Stimulated activated memory B cell treated with anti-CD40 and anti-IgM and Interleukin-4, amounts not matched to agents 10 μg/mL and 1 μg/mL and 100 μg/mL, for 72 hours (primary cell): Measurements from ENCODE around the gene TFEB.

Experiments used
- ATAC-seq: fragments of 150-1000 bp; cut with Tn5 transposase; 2 replicates; pipeline ENCODE4 v1.10.0; 2021
- H3K27ac Mint-ChIP-seq: one replicate; pipeline ENCODE4 v1.8.0; 2022; ENCODE audit warnings: mild to moderate bottlenecking, mixed read lengths
- H3K27me3 Mint-ChIP-seq: one replicate; pipeline ENCODE4 v1.8.0; 2022; ENCODE audit warnings: mixed read lengths
- H3K36me3 Mint-ChIP-seq: one replicate; pipeline ENCODE4 v1.8.0; 2022; ENCODE audit warnings: mixed read lengths
- H3K4me1 Mint-ChIP-seq: one replicate; pipeline ENCODE4 v1.8.0; 2022; ENCODE audit warnings: mixed read lengths
- H3K4me3 Mint-ChIP-seq: one replicate; pipeline ENCODE4 v1.8.0; 2022; ENCODE audit warnings: mild to moderate bottlenecking, moderate library complexity, mixed read lengths
- H3K9me3 Mint-ChIP-seq: one replicate; pipeline ENCODE4 v1.8.0; 2022; ENCODE audit warnings: mixed read lengths

TFEB gene

DNA sequence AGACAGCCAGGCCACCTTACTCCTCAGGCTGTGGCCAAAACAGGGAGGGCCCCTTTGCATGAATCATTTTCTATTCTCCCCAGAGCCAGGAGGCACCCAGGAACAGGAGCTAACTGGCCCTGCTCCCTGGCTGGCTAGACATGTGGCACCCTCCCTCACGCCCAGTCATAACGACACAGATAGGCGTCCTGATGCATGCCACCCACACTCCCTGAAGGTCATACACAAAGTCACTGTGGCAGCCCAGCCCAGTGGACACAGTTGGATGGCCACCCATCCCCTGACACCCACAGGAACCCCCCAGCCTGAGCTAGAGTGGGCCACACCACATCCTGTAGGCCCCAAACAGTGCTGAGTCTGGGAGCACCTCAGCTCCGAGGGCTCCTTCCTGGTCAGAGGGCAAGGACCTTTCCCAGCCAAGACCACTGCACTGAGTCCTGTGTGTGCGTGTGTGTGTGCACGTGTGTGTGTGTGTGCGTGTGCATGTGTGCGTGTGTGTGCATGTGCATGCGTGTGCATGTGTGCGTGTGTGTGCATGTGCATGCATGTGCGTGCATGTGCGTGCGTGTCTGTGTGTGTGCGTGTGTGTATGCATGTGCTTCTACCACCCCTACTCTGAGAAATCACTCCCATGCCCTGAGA lies 21.6 kb downstream of the TFEB start:
- H3K36me3 Mint-ChIP-seq = peaks cover 29% of the 10 kb centered on the region
- H3K27ac Mint-ChIP-seq = peak overlapping the region; percentile 95
- peak; percentile 93 for ATAC-seq

DNA sequence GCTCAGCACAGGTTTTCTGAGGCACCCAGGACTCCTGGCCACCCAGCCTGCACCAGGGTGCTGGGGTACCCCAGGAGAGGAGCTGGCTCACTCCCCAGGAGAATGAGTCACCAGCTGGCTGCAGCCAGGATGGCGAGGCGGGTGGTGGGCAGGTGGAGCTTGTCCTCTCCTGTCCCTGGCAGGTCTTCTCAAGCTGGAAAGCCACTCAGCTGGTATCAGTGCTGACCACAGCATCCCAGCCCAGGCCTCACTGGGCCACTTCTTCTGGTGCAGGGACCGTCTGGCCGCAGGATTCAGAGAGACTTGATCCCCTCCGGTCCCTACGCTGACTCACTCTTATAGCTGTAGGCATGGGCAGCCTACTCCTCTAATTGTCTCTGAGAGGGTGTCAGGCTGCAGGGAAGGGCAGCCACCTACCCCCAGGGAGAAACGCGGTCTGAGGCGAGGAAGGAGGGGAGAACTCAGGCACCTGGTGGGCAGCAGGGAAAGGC lies 22.2 kb downstream of the TFEB start:
- Mint-ChIP-seq H3K27me3 (no peaks in the 10 kb centered on the region), H3K27ac (peak overlapping the region; percentile 95), H3K4me1 (peaks cover 97% of the 10 kb centered on the region), H3K36me3 (peaks cover 29% of the 10 kb centered on the region), H3K4me3 (peak overlapping the region; percentile 72), H3K9me3 (peaks cover 3% of the 10 kb centered on the region)
- ATAC-seq = peak; percentile 54

More for the DNA sequence above, 21.6 kb downstream of the TFEB start:
- no peaks in the 10 kb centered on the region for H3K27me3 Mint-ChIP-seq
- H3K4me3 Mint-ChIP-seq = peak overlapping the region; percentile 72
- peaks cover 97% of the 10 kb centered on the region for H3K4me1 Mint-ChIP-seq
- H3K9me3 Mint-ChIP-seq = peaks cover 3% of the 10 kb centered on the region

DNA sequence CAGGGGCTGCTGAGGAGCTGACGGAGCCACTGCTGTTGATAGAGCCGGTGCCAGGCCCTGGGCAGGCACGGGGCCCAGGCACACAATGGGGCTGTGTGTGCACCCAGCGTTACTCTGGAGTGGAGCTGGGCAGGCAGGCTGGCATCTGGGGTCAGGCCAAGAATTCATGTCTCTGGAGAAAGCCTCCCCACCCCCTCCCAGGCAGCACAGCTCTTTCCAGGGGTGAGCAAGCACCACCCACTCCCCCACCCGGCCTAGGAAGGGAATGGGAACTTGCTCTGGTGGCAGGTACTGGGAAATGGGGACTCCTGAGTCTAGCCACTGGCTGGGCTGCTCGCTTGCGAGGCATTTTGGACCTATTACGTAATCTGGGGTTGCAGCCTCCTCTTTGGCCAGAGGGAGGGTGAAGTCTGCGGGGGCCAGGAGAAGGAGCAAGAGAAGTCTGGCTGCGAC lies 22.7 kb downstream of the TFEB start:
- Mint-ChIP-seq H3K36me3 (peaks cover 29% of the 10 kb centered on the region), H3K4me1 (peaks cover 97% of the 10 kb centered on the region), H3K27ac (peak overlapping the region; percentile 95), H3K27me3 (no peaks in the 10 kb centered on the region), H3K4me3 (peak overlapping the region; percentile 72), H3K9me3 (peaks cover 3% of the 10 kb centered on the region)
- ATAC-seq = no peak

DNA sequence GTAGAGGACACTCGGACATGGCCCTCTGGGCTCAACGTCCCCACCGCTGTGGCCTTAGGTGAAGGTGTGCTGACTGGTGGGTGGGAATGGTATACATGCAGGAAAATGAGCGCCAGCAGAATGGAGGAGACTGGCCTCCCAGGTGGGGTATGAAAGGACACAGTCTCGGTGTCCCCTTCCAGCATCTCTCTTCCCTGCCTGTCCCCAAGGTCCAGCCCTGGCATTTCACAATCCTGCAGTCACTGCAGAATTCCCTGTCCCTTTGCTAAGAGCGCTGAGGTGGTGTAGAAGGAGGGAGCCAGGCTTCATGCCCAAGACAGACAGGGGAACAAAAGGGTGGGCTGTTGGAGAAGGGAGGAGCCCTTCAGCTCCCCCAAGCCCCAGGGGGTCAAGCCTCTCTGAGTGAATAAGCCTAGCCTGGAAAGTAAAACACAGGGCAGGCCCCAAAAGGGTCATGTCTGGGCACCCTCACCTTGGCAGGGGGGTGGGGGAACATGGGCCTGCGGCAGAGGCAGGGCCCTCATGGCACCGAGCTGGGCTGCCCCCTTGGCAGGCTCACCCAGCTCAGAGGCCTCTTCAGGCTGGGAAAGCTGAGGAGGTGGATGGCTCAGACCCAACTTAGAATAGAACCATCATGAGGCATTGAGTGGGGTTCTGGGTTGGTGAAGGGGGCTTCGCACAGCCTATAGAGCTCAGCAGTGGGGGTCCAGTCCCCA lies 23.9 kb downstream of the TFEB start:
- no peak for ATAC-seq
- Mint-ChIP-seq H3K4me3 (no peak overlapping the region), H3K27me3 (no peaks in the 10 kb centered on the region), H3K27ac (peak overlapping the region; percentile 95), H3K9me3 (peaks cover 3% of the 10 kb centered on the region), H3K36me3 (peaks cover 29% of the 10 kb centered on the region), H3K4me1 (peaks cover 97% of the 10 kb centered on the region)

DNA sequence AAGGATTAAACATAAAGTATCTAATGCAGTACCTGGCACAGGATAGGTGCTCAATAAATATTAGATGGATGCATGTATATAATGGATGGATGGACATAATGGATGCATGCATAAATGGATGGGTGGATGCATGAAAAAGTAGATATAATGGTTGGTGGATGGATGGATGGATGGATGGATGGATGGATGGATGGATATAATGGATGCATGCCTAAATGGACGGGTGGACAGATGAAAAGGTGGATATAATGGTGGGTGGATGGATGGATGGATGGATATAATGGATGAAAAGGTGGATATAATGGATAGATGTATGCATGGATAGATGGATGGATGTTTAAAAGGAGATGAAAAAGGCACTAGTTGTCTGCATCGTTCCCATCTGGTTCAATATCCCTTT lies 26.0 kb downstream of the TFEB start:
- Mint-ChIP-seq H3K4me1 (peaks cover 97% of the 10 kb centered on the region), H3K4me3 (no peak overlapping the region), H3K36me3 (peaks cover 32% of the 10 kb centered on the region), H3K27me3 (no peaks in the 10 kb centered on the region), H3K9me3 (peaks cover 3% of the 10 kb centered on the region), H3K27ac (peak overlapping the region; percentile 95)
- no peak for ATAC-seq

DNA sequence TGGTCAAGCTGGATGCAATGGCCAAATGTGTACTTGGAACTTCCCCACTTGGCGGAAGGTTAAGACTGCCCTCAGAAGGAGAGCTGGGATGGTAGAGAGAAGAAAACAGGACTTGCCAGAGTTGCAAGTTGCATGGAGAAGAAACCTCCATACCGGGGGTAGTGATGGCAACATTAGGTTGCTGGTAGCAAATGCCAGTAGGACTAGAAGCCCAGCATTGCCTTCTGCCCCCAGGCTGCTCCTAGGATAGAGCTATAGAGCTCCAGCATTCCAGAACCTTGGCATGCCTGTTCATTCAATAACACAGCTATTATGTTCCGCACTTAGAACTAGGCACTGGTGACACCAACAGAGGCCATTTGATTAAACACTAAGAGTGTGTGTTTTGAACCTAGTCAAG lies 26.6 kb downstream of the TFEB start:
- no peak overlapping the region for H3K4me3 Mint-ChIP-seq
- no peak for ATAC-seq
- peak overlapping the region; percentile 98 for H3K27ac Mint-ChIP-seq
- peaks cover 3% of the 10 kb centered on the region for H3K9me3 Mint-ChIP-seq
- H3K36me3 Mint-ChIP-seq = peaks cover 32% of the 10 kb centered on the region
- no peaks in the 10 kb centered on the region for H3K27me3 Mint-ChIP-seq
- H3K4me1 Mint-ChIP-seq = peaks cover 97% of the 10 kb centered on the region

DNA sequence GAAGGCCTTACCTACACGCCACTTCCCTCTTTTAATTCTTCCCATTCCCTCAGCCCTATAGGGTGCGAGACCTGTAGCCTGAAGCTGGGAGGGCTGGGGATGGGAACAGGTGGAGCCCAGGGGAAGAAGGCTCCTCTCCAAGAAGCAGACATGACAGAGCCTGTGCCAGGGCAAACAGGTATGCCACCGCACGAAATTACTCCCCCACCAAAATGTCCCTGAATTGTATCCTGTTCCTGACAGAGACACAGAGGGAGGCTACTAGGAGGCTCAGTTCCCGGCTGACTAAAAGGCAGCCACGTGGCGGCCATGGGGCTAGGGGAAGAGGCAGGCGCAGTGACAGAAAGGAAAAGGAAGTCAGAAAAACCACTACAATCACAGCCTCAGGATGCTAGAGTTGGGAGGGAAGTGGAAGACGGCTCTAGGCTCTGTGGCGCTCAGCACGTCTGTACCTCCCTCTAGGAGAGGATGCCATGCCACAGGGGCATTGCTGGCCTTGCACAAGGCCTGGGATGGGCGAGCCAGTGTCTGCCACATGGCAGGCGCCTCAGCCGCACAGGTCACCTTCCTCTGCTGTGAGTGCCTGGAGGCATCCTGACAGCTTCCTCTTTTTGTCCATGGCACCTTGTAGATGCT lies 27.7 kb downstream of the TFEB start:
- H3K4me3 Mint-ChIP-seq = peak overlapping the region; percentile 87
- peaks cover 97% of the 10 kb centered on the region for H3K4me1 Mint-ChIP-seq
- ATAC-seq = peak; percentile 2
- H3K36me3 Mint-ChIP-seq = peaks cover 32% of the 10 kb centered on the region
- peaks cover 3% of the 10 kb centered on the region for H3K9me3 Mint-ChIP-seq
- no peaks in the 10 kb centered on the region for H3K27me3 Mint-ChIP-seq
- peak overlapping the region; percentile 98 for H3K27ac Mint-ChIP-seq

DNA sequence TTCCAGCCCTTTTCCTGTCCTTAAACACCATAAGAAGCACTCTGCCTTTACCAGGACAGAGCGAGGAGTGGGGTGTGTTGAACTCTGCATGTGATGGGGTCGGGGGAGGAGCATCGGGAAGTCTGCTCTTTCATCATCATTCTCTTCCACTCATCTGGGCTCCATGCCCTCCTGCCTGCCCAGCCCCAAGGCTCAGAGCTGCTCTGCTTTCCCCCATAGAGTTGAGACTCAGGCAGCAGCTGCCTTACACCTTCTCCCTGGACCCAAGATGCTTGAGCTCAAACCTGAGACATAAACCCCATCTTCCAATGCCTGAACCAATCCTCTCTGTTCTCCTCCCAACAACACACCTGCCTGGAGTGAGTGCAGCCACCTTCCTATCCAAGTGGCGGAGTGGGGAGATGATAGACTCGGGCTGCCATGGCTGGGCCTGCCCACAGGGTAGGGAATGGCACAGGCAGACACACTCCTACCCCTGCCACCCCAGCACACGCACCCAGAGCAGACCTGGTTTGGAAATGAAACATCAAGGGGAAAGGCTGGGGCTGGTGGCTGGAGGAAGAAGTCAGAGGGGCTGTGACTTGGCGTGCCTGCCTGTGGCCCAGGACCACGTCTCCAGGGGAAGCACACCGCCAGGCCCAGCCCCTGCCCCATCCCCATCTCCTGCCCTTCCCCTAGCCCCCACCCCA lies 28.4 kb downstream of the TFEB start:
- Mint-ChIP-seq H3K9me3 (peaks cover 3% of the 10 kb centered on the region), H3K36me3 (peaks cover 32% of the 10 kb centered on the region), H3K27me3 (no peaks in the 10 kb centered on the region), H3K27ac (peak overlapping the region; percentile 98), H3K4me3 (peak overlapping the region; percentile 87), H3K4me1 (peaks cover 97% of the 10 kb centered on the region)
- peak; percentile 37 for ATAC-seq

DNA sequence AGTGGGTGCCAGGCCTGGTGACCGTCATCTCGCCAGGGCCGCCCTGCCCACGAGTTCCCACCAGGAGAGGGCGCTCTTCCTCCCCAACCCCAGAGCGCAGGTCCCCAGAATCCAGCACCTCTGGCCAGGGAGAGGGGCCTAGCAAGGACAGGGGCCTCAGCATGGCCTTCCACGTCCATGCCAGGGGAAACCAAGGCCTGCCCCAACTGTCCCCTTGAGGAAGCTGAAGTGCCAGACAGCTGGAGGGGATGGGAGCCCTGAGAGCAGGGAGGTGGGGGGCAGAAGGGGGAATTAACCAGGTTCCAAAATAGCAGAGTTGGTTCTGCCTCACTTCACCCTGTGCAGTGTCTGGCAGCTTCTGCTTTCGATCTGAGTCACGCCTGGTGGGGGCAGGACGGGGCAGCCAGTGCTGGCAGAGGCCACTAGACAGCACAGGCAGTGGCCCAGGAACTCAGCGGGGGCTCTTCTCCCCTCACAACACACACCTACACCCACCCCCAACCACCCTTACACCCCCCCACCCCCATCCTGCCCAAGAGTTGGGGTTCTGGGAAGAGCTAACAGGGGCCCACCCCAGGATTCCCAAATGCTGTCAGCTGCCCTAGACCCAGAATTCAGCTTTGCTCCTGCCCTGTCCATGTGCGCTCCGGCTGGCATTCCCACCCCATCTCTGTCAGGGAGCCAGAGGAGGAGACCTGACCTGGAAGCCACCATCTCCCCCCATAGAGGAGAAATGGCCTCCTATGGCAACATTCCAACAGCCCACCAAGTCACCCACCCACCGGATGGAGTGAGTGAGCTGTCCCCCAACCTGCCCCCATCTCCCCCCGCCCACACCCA lies 29.2 kb downstream of the TFEB start:
- Mint-ChIP-seq H3K27ac (peak overlapping the region; percentile 98), H3K9me3 (peaks cover 3% of the 10 kb centered on the region), H3K36me3 (peaks cover 34% of the 10 kb centered on the region), H3K4me3 (peak overlapping the region; percentile 87), H3K27me3 (no peaks in the 10 kb centered on the region), H3K4me1 (peaks cover 99% of the 10 kb centered on the region)
- ATAC-seq = peak; percentile 94

DNA sequence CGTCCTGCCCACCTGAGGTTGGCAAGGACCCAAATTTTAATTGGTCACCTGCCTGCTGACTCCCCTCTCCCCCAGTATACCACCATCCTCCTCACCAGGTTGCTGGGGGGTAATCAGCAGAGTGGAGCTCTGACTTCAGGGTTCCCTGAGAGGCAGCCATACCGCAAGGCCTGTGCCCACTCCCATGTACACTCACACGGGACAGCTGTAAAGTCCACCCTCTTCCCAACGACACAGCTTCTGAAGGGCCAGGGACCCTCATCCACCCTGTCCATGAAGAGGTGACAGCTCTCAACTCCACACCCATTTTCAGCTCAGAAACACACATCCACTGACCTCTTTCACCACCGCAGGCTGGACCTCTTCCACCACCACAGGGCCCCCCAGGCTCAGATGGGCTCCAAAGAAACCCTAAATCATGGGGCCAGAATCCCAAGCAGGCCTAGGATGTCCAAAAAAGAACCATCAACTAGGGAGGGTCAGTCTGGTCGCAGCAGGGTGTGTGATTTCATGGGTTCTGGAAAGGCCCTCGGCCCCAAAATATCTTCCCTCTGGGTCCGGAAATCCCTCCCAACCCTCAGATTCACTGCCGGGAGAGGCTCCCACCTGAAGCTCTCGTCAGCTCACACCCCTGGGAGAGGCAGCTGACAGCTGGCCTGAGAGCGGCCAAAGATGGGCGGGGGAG lies 30.0 kb downstream of the TFEB start:
- peaks cover 30% of the 10 kb centered on the region for H3K36me3 Mint-ChIP-seq
- peak overlapping the region; percentile 87 for H3K4me3 Mint-ChIP-seq
- H3K27ac Mint-ChIP-seq = peak overlapping the region; percentile 98
- peaks cover 99% of the 10 kb centered on the region for H3K4me1 Mint-ChIP-seq
- no peaks in the 10 kb centered on the region for H3K27me3 Mint-ChIP-seq
- no peak for ATAC-seq
- peaks cover 3% of the 10 kb centered on the region for H3K9me3 Mint-ChIP-seq

DNA sequence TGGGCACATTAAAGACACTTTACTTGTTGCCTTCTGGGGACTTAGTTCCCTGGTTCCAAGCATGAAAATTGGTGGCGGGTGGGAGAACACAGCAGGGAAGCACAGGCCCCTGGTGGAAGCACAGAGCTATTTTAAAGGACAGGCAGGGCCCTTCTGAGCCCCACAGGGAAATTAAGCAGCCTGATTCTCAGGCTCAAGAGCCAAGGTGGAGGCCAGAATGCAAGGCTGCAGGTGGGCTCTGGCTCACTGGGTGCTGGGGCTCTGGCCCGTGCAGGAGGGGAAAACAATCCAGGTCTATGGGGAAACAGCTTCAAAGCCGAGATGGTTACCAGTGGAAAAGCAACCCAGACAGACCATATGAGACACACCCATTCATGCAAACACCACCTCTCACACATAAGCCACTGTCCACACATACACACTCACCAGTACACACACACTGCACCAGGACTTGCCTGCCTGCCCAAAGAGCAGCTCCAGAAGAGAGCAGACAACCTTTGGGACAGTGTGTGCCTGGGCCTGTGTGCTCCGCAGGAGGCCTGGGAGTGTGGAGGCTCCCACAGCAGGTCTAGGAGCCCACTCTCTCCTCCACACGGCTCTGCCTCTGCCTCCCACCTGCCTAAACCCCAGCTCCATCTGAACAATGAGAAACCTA lies 30.6 kb downstream of the TFEB start:
- Mint-ChIP-seq H3K27me3 (no peaks in the 10 kb centered on the region), H3K36me3 (peaks cover 31% of the 10 kb centered on the region), H3K4me1 (peaks cover 100% of the 10 kb centered on the region), H3K9me3 (peaks cover 3% of the 10 kb centered on the region), H3K4me3 (peak overlapping the region; percentile 87), H3K27ac (peak overlapping the region; percentile 98)
- ATAC-seq = peak; percentile 29

DNA sequence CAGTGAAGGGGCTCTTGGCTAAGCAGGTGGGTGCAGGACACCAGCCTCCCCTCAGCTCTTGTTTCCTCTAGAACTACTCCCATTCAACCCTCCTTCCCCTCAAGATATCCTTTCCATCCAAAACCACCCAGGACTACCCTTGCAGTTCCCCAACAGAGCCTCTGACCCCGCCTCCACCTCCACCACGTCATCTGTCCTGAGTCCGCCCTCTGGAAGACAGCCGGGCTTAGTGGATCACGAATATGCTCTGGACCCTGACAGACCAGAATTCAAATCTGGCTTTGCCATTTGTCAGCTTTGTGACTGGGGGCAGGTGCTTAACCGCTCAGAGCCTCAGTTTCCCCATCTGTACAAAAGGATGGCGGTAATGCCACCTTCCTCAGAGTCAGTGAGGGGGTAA lies 31.4 kb downstream of the TFEB start:
- H3K27me3 Mint-ChIP-seq = no peaks in the 10 kb centered on the region
- peak overlapping the region; percentile 98 for H3K27ac Mint-ChIP-seq
- no peak for ATAC-seq
- peaks cover 25% of the 10 kb centered on the region for H3K36me3 Mint-ChIP-seq
- H3K4me1 Mint-ChIP-seq = peaks cover 100% of the 10 kb centered on the region
- H3K4me3 Mint-ChIP-seq = peak overlapping the region; percentile 87
- no peaks in the 10 kb centered on the region for H3K9me3 Mint-ChIP-seq

DNA sequence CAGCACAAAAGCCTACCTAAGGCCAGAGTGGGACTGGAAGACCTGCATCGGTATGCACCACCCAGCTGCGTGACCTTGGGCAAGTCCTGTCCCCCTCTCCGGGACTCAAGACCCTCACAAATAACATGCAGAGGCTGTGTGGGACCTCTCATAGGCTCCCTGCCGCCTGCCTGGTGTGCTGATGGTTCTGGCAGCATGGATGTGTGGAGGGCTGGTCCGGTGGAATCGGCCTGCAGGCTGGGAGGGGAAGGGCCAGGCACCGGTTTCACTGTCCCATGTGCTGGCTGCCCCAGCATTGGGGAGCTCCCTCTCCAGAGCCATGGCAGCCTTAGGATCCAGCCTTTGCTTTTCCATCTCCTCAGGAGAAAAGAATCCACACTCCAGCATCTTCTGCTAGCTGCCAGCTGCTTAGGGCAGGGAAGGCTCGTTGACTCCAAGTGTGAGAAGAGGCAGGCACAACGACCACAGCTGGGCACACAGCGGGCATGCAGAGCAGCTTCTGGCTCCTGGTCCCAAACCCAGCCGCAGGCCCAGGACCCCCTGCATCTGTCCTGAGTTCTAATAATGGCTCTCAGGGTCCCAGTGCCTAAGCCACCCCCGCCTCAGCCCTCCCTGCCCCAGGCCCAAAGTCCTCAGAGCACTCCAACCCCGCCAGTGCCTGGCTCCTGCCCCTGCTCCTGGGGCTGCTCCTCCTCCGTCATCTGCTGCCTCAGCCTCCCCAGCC lies 32.5 kb downstream of the TFEB start:
- H3K4me1 Mint-ChIP-seq = peaks cover 98% of the 10 kb centered on the region
- no peaks in the 10 kb centered on the region for H3K9me3 Mint-ChIP-seq
- H3K36me3 Mint-ChIP-seq = peaks cover 31% of the 10 kb centered on the region
- H3K27ac Mint-ChIP-seq = peak overlapping the region; percentile 98
- no peaks in the 10 kb centered on the region for H3K27me3 Mint-ChIP-seq
- ATAC-seq = no peak
- H3K4me3 Mint-ChIP-seq = peak overlapping the region; percentile 87
